ENCODE data around the gene COPZ1. TPM values are rescaled to one million over a fixed set of nuclear protein-coding genes. Genes with fewer than 3 reads are reported as not detected.

COPZ1 gene
- total RNA-seq, 1 experiment from 2014 or later: 104 TPM

DNA sequence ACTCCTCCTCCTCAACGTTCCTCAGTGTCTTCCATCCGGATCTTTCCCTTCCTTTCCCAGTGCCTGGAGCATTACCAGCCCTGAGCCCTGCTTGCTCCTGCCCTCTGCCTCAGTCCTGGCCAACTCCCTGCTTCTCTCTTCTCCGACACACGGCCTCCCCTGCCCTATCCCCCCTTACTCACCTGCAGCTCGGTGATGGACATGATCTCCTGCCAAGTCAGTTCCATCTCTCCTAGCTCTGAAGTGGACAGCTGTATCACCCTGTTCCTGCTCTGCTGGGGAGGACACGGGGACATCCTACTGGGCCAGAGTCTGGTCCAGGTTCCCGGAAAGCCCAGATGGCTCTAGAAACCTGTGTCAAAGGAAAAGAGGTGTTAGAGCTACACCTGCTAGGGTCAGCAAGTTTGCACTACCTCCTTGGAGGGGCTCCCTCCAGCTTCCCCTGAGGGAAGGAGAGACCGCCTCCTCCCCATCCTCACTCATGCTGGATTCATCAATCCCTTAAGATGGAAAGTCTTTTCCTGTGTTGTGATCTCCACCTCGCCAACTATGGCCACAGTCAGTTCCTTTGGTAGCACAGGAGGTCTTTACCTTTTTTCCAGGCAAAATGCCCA, 29.9 kb upstream of the COPZ1 start:
- H3K27me3 ChIP-seq (ENCODE audit: insufficient read depth, low read length): peaks cover 4% of the 10 kb centered on the region; the same call in 1 of the 2 replicates
- H2AK5ac ChIP-seq (ENCODE audit: insufficient read length, low read length): no peak overlapping the region
- TF ChIP-seq, protein P1, sequence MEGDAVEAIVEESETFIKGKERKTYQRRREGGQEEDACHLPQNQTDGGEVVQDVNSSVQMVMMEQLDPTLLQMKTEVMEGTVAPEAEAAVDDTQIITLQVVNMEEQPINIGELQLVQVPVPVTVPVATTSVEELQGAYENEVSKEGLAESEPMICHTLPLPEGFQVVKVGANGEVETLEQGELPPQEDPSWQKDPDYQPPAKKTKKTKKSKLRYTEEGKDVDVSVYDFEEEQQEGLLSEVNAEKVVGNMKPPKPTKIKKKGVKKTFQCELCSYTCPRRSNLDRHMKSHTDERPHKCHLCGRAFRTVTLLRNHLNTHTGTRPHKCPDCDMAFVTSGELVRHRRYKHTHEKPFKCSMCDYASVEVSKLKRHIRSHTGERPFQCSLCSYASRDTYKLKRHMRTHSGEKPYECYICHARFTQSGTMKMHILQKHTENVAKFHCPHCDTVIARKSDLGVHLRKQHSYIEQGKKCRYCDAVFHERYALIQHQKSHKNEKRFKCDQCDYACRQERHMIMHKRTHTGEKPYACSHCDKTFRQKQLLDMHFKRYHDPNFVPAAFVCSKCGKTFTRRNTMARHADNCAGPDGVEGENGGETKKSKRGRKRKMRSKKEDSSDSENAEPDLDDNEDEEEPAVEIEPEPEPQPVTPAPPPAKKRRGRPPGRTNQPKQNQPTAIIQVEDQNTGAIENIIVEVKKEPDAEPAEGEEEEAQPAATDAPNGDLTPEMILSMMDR (conservative IDR thresholded peaks at IDR 0.05): no peak
- no peak overlapping the region for H3K4me2 ChIP-seq (ENCODE audit: insufficient read depth, insufficient read length, low read length)
- H2BK12ac ChIP-seq (ENCODE audit: insufficient read length, low read depth, low read length): no peak overlapping the region
- no CpG with 5 or more reads among the region's 9 CpGs for WGBS (ENCODE audit: extremely low coverage, insufficient read length, low lambda C conversion rate)
- H2BK120ac ChIP-seq (ENCODE audit: low read depth, low read length, poor library complexity, severe bottlenecking): no peak overlapping the region
- no peak for DNase-seq
- Mint-ChIP-seq H3K4me1 (peaks cover 16 to 23% of the 10 kb centered on the region in 2 experiments), H3K4me3 (no peak overlapping the region), H3K27ac (no peak overlapping the region; a peak in 1 of 7 replicates), H3K36me3 (ENCODE audit: insufficient read depth in 1 of 3, low read depth in 3 of 3) (peaks cover 0 to 5% (median 0%) of the 10 kb centered on the region in 3 experiments; a peak in 2 of 7 replicates), H3K27me3 (ENCODE audit: low read depth) (peaks cover 22% of the 10 kb centered on the region), H3K9me3 (no peaks in the 10 kb centered on the region)
- H3K4ac ChIP-seq (ENCODE audit: low read depth, low read length): no peak overlapping the region
- no peaks in the 10 kb centered on the region for H3K23me2 ChIP-seq (ENCODE audit: insufficient read length, low read depth, low read length, poor library complexity, severe bottlenecking)
- H4K8ac ChIP-seq (replicated peaks; ENCODE audit: insufficient read length, low read depth, low read length): no peak overlapping the region
- H3K56ac ChIP-seq (ENCODE audit: insufficient read length, low read depth, low read length): no peak overlapping the region
- H2BK20ac ChIP-seq (ENCODE audit: low read depth, low read length, poor library complexity, severe bottlenecking): no peak overlapping the region
- no peak overlapping the region for H4K91ac ChIP-seq (ENCODE audit: insufficient read length, low read depth, low read length)
- no peak overlapping the region for H3K27ac ChIP-seq (ENCODE audit: insufficient read length, low read depth, low read length)
- no peak overlapping the region for H2AFZ ChIP-seq (ENCODE audit: low read length)
- no peak overlapping the region for H4K5ac ChIP-seq (ENCODE audit: insufficient read length, low read depth, low read length)
- H3K23ac ChIP-seq (ENCODE audit: insufficient read length, low read depth, low read length): no peak overlapping the region
- no peaks in the 10 kb centered on the region for H4K20me1 ChIP-seq (ENCODE audit: control insufficient read depth, insufficient read depth, insufficient read length)
- H3K79me2 ChIP-seq (ENCODE audit: insufficient read depth, low read length): no peaks in the 10 kb centered on the region
- no peak overlapping the region for H3K14ac ChIP-seq (ENCODE audit: insufficient read depth, low read length)
- no peak overlapping the region for H3K18ac ChIP-seq (ENCODE audit: insufficient read length, low read depth, low read length)
- peaks cover 2% of the 10 kb centered on the region; the same call in 1 of the 2 replicates for H3K4me1 ChIP-seq (ENCODE audit: insufficient read depth, low read length)
- no peak overlapping the region for H3K9ac ChIP-seq (ENCODE audit: extremely low read depth, insufficient read length, low read length)
- no peak overlapping the region for H2BK15ac ChIP-seq (ENCODE audit: low read depth, low read length)
- no peak overlapping the region for H2BK5ac ChIP-seq (ENCODE audit: insufficient read length, low read length)
- H3T11ph ChIP-seq (ENCODE audit: low read length): no peak overlapping the region
- H3K79me1 ChIP-seq (ENCODE audit: insufficient read depth, low read depth, low read length, poor library complexity, severe bottlenecking): no peaks in the 10 kb centered on the region
- H3K9me3 ChIP-seq (ENCODE audit: control insufficient read depth, low read depth, low read length): no peaks in the 10 kb centered on the region

Data from H9 (cell line).